K562 (cell line): Measurements from ENCODE around the gene STIL.

Source experiments
- BRD9 ChIP-seq: fragments of 450-650 bp; IDR thresholded peaks from 2 replicates; pipeline ENCODE4 v1.6.1; 2018; ENCODE audit warnings: low read depth; ENCODE audit not compliant: partially characterized antibody
- CTCF ChIP-seq, 3 experiments: IDR thresholded peaks in 2 of 3; conservative IDR thresholded peaks in 1 of 3; 2 replicates each; pipeline ENCODE4 v1.5.1; 2011 to 2012; ENCODE audit warnings: low read length in 3 of 3, mild to moderate bottlenecking in 3 of 3, control low read depth in 2 of 3, improper control_type of control experiment in 1 of 3, inconsistent platforms in 1 of 3, low read depth in 1 of 3, mixed read lengths in 1 of 3, moderate library complexity in 1 of 3; ENCODE audit not compliant: insufficient read depth in 2 of 3
- EP300 ChIP-seq: IDR thresholded peaks from 2 replicates; pipeline ENCODE4 v1.6.1; 2012; ENCODE audit warnings: low read length, improper control_type of control experiment
- EZH2 ChIP-seq: IDR thresholded peaks from 2 replicates; pipeline ENCODE4 v1.6.1; 2012; ENCODE audit warnings: low read depth, mild to moderate bottlenecking, inconsistent platforms, low read length, borderline replicate concordance
- HMG20A ChIP-seq: fragments of 450-650 bp; formaldehyde crosslinking; conservative IDR thresholded peaks from 2 replicates; pipeline ENCODE4 v1.4.0; 2020; ENCODE audit warnings: mild to moderate bottlenecking, mixed read lengths
- MEF2D ChIP-seq: conservative IDR thresholded peaks from 2 replicates; pipeline ENCODE4 v1.6.1; 2016; ENCODE audit warnings: low read depth, missing genetic modification characterization, missing compliant biosample characterization
- PRPF4 ChIP-seq: fragments of 200-400 bp; formaldehyde crosslinking; IDR thresholded peaks from one replicate; pipeline ENCODE4 v1.6.1; 2017; ENCODE audit warnings: low read length, low read depth, mild to moderate bottlenecking; ENCODE audit not compliant: insufficient read depth, poor library complexity, severe bottlenecking
- RCOR1 ChIP-seq, 2 experiments: IDR thresholded peaks; 2 replicates each; pipeline ENCODE4 v1.6.1; 2012; ENCODE audit warnings: low read depth in 2 of 2, low read length in 2 of 2, borderline replicate concordance in 1 of 2, improper control_type of control experiment in 1 of 2
- SMARCE1 ChIP-seq: fragments of 450-650 bp; IDR thresholded peaks from 2 replicates; pipeline ENCODE4 v1.7.1; 2016; ENCODE audit warnings: mild to moderate bottlenecking

GRCh38 chr1:47326271-47326670 is 12.3 kb upstream of the STIL start:
- TF ChIP-seq CTCF (IDR thresholded peaks at IDR 0.05 in 2 of 3, conservative IDR thresholded peaks at IDR 0.05 in 1 of 3; ENCODE audit: insufficient read depth in 2 of 3, low read depth in 1 of 3, low read length in 3 of 3) (no peak), EP300 (no peak), RCOR1 (IDR thresholded peaks at IDR 0.05; ENCODE audit: borderline replicate concordance in 1 of 2, low read depth in 2 of 2, low read length in 2 of 2) (no peak), PRPF4 (no peak), SMARCE1 (no peak), EZH2 (no peak), MEF2D (tag) (no peak), HMG20A (CRISPR knock-in tag) (no peak), BRD9 (no peak)
